Progenitor cell of endocrine pancreas (in vitro differentiated cells): ENCODE measurements around the gene NMNAT2. TPM values are rescaled to one million over a fixed set of nuclear protein-coding genes. Genes with fewer than 3 reads are reported as not detected.

Experiments used
- DNase-seq: peaks from one replicate; pipeline ENCODE4 v3.0.0; 2021; ENCODE audit warnings: low spot score; ENCODE audit not compliant: unreplicated experiment
- H3K27ac Mint-ChIP-seq: 2 replicates; pipeline ENCODE4 v1.8.0; 2021; ENCODE audit warnings: mild to moderate bottlenecking, moderate library complexity, mixed read lengths
- H3K27me3 Mint-ChIP-seq: 2 replicates; pipeline ENCODE4 v1.8.0; 2021; ENCODE audit warnings: mixed read lengths
- H3K36me3 Mint-ChIP-seq: 2 replicates; pipeline ENCODE4 v1.8.0; 2022; ENCODE audit warnings: mixed read lengths; ENCODE audit not compliant: insufficient read depth
- H3K4me1 Mint-ChIP-seq: 2 replicates; pipeline ENCODE4 v1.8.0; 2021; ENCODE audit warnings: low read depth, mixed read lengths
- H3K4me3 Mint-ChIP-seq: 2 replicates; pipeline ENCODE4 v1.8.0; 2021; ENCODE audit warnings: low read depth, mild to moderate bottlenecking, moderate library complexity, mixed read lengths
- H3K9me3 Mint-ChIP-seq: 2 replicates; pipeline ENCODE4 v1.8.0; 2021; ENCODE audit warnings: low read depth, mixed read lengths
- total RNA-seq: library from RNA; stranded (reverse); gene quantifications from 2 replicates; pipeline ENCODE4 v1.2.1, GENCODE V29; 2021
- TF ChIP-seq, protein P1 (sequence below): fragments of 200-600 bp; sonication (generic); IDR thresholded peaks from one replicate; pipeline ENCODE4 v1.5.0; 2021; ENCODE audit warnings: antibody characterized with exemption, mild to moderate bottlenecking; ENCODE audit not compliant: unreplicated experiment

NMNAT2 gene
- total RNA-seq, 1 donor from 2014 or later, result 3.1 TPM

DNA sequence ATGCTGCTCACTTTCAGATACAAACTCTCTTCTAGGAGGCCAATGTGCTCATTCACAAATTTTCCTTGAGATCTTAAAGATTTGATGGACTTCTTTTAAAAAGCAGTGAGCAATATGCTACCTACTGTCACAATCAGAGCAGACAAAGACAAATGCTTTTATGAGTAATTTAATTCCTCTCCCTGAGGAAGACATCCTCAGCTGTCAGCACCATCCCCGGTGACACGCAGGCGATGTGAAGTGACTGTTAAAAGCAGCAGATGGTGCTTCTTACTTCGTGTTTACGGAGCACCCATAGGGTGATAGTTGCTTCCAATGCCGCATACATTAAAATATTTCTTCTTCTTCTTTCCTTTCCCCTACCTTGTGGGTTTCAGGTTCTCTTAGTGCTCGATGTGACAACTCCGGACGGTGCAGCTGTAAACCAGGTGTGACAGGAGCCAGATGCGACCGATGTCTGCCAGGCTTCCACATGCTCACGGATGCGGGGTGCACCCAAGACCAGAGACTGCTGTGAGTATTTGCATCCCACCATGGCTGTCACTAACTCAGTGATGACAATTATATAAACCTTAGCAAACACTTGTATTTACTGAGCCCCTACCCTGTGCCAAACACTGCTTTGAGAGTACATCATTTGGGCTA, 203.0 kb downstream of the NMNAT2 start:
- H3K4me3 Mint-ChIP-seq, result no peak overlapping the region
- TF ChIP-seq, protein P1, sequence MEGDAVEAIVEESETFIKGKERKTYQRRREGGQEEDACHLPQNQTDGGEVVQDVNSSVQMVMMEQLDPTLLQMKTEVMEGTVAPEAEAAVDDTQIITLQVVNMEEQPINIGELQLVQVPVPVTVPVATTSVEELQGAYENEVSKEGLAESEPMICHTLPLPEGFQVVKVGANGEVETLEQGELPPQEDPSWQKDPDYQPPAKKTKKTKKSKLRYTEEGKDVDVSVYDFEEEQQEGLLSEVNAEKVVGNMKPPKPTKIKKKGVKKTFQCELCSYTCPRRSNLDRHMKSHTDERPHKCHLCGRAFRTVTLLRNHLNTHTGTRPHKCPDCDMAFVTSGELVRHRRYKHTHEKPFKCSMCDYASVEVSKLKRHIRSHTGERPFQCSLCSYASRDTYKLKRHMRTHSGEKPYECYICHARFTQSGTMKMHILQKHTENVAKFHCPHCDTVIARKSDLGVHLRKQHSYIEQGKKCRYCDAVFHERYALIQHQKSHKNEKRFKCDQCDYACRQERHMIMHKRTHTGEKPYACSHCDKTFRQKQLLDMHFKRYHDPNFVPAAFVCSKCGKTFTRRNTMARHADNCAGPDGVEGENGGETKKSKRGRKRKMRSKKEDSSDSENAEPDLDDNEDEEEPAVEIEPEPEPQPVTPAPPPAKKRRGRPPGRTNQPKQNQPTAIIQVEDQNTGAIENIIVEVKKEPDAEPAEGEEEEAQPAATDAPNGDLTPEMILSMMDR, result no peak
- H3K9me3 Mint-ChIP-seq, result no peaks in the 10 kb centered on the region
- H3K27me3 Mint-ChIP-seq, result peaks cover 23% of the 10 kb centered on the region
- DNase-seq, result no peak
- H3K36me3 Mint-ChIP-seq, result no peaks in the 10 kb centered on the region
- no peak overlapping the region for H3K27ac Mint-ChIP-seq
- H3K4me1 Mint-ChIP-seq, result peaks cover 10% of the 10 kb centered on the region

DNA sequence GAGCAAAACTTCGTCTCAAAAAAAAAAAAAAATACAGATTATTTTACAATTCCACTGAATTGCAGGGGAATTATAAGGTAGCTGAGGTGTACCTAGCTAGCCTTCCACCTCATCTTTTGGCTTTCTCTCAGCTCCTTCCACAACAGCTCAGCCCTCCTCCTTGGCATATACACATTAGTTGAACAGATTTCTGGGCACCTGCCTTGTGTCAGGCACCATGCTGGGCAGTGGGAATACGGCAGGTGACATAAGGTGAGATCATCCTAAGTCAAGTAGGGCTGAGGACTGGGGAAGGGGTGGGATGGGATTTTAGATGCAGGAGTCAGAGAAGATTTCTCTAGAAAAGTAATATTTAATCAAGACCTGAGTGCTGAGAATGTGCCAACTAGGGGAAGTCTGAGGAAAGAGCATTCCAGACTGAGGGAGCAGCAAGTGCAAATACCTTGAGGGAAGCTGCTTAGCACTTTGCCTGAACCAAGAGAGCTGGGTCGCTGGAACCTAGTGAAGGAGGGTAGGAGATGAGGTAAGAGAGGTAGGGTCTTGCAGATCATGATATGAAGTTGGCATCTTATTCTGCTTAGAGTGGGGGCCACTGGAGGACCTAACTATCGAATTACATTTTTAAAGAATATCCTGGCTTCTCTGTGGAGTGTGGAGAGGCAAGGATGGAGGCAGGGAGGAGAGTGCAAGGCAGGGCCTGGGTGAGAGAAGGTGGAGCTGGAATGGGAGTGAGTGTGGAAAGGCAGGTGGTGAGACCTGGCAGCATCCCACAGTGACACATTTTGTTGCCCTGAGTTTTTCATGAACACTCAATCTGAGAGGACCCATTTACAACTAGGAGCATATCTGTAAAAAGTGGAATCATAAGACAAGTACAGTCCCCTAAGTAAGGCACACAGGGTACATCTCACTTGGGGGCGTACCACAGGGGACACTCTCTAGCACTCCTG, 203.9 kb downstream of the NMNAT2 start:
- TF ChIP-seq, protein P1, result no peak
- no peaks in the 10 kb centered on the region for H3K9me3 Mint-ChIP-seq
- no peak overlapping the region for H3K27ac Mint-ChIP-seq
- DNase-seq, result no peak
- H3K4me1 Mint-ChIP-seq, result peaks cover 6% of the 10 kb centered on the region
- peaks cover 23% of the 10 kb centered on the region for H3K27me3 Mint-ChIP-seq
- H3K4me3 Mint-ChIP-seq, result no peak overlapping the region
- no peaks in the 10 kb centered on the region for H3K36me3 Mint-ChIP-seq

- H3K36me3 Mint-ChIP-seq, result no peaks in the 10 kb centered on the region
- H3K4me1 Mint-ChIP-seq, result peaks cover 1% of the 10 kb centered on the region
- DNase-seq, result no peak
- H3K27me3 Mint-ChIP-seq, result peaks cover 23% of the 10 kb centered on the region
- TF ChIP-seq, protein P1, result no peak
- H3K4me3 Mint-ChIP-seq, result no peak overlapping the region
- no peak overlapping the region for H3K27ac Mint-ChIP-seq
- H3K9me3 Mint-ChIP-seq, result no peaks in the 10 kb centered on the region
Measured at GRCh38 chr1:183212870-183213269, 205.3 kb downstream of the NMNAT2 start.

GRCh38 chr1:183210681-183211080, 207.5 kb downstream of the NMNAT2 start:
- H3K9me3 Mint-ChIP-seq, result no peaks in the 10 kb centered on the region
- DNase-seq, result no peak
- TF ChIP-seq, protein P1, result no peak
- H3K27ac Mint-ChIP-seq, result no peak overlapping the region
- no peak overlapping the region for H3K4me3 Mint-ChIP-seq
- peaks cover 16% of the 10 kb centered on the region for H3K27me3 Mint-ChIP-seq
- H3K4me1 Mint-ChIP-seq, result no peaks in the 10 kb centered on the region
- no peaks in the 10 kb centered on the region for H3K36me3 Mint-ChIP-seq

GRCh38 chr1:183209533-183210158, 208.5 kb downstream of the NMNAT2 start:
- DNase-seq, result no peak
- no peaks in the 10 kb centered on the region for H3K4me1 Mint-ChIP-seq
- H3K27ac Mint-ChIP-seq, result no peak overlapping the region
- no peak overlapping the region for H3K4me3 Mint-ChIP-seq
- no peaks in the 10 kb centered on the region for H3K9me3 Mint-ChIP-seq
- no peaks in the 10 kb centered on the region for H3K36me3 Mint-ChIP-seq
- peaks cover 16% of the 10 kb centered on the region for H3K27me3 Mint-ChIP-seq
- TF ChIP-seq, protein P1, result no peak
